Sigmoid colon (tissue), 4 donors: ENCODE measurements around the gene CDK15.

Experiments used
- EP300 ChIP-seq, 4 donors: sonication (generic); formaldehyde crosslinking; IDR thresholded peaks; one replicate each; pipeline ENCODE4 v1.6.1; 2017; ENCODE audit warnings: antibody characterized with exemption in 4 of 4
- POLR2A ChIP-seq, 2 donors: fragments of 450-650 bp; IDR thresholded peaks; one replicate each; pipeline ENCODE4 v1.6.1; 2016; ENCODE audit warnings: antibody characterized with exemption in 2 of 2, mild to moderate bottlenecking in 2 of 2, moderate library complexity in 2 of 2
- POLR2AphosphoS5 ChIP-seq, 4 donors: sonication (generic); formaldehyde crosslinking; IDR thresholded peaks; one replicate each; pipeline ENCODE4 v1.6.1; 2017; ENCODE audit warnings: antibody characterized with exemption in 4 of 4
- TF ChIP-seq, protein P1 (sequence below), 4 experiments: fragments of 450-650 bp in 3 of 4; fragments of 200-600 bp in 1 of 4; IDR thresholded peaks; one replicate each; pipeline ENCODE4 v1.5.1; 2016 to 2019; ENCODE audit warnings: antibody characterized with exemption in 4 of 4, mild to moderate bottlenecking in 3 of 4, moderate library complexity in 2 of 4

DNA sequence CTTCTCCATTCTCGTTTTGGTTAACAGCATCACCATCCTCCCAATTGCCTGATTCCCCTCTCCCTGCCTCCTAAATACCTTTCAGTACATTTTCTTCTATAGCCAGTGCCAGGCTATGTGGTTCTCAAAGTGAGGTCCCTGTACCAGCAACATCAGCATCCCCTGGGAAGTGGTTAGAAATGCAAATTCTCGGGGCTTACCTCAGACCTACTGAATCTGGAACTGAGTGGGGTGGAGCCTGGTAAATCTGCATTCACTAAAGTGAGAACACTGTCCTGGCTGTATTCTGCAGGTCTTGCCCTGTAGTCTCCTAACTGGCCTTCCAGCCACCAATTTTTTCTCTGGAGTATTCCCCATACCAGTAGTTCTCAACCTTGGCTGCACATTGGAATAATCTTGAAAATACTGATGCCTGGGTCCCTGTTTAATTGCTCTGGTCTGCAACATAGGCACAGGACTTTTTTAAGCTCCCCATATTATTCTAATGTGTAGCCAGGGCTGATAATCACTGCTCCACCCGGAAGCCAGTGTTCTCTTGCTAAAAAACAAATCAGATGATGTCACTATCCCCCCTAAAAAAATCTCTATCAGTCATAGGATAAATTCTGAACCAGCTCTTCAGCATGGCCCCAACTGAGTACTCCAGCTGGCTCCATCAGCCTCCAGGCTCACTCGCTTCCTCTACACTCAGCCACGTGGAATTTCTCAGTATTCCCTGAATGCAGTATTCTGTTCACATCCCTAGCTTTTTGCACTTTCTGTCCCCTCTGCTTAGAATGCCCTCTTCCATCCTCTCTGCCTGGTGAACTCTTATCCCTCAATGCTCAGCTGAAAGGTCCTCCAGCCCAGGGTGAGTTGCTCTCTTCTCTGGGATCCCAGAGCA is 98.4 kb downstream of the CDK15 start:
- TF ChIP-seq, protein P1, sequence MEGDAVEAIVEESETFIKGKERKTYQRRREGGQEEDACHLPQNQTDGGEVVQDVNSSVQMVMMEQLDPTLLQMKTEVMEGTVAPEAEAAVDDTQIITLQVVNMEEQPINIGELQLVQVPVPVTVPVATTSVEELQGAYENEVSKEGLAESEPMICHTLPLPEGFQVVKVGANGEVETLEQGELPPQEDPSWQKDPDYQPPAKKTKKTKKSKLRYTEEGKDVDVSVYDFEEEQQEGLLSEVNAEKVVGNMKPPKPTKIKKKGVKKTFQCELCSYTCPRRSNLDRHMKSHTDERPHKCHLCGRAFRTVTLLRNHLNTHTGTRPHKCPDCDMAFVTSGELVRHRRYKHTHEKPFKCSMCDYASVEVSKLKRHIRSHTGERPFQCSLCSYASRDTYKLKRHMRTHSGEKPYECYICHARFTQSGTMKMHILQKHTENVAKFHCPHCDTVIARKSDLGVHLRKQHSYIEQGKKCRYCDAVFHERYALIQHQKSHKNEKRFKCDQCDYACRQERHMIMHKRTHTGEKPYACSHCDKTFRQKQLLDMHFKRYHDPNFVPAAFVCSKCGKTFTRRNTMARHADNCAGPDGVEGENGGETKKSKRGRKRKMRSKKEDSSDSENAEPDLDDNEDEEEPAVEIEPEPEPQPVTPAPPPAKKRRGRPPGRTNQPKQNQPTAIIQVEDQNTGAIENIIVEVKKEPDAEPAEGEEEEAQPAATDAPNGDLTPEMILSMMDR (IDR thresholded peaks at IDR 0.05) = no peak
- TF ChIP-seq POLR2A (IDR thresholded peaks at IDR 0.05) (no peak), POLR2AphosphoS5 (IDR thresholded peaks at IDR 0.05) (no peak), EP300 (IDR thresholded peaks at IDR 0.05) (no peak)
